Transverse colon (tissue), 4 donors: ENCODE measurements around the gene SEMA5B. TPM values are rescaled to one million over a fixed set of nuclear protein-coding genes. Genes with fewer than 3 reads are reported as not detected.

Source experiments
- DNase-seq: peaks from one replicate; pipeline ENCODE4 v3.0.0-alpha.2; 2019
- H3K27ac ChIP-seq, 4 donors: fragments of 200-600 bp; sonication (generic); 2 replicates each; pipeline ENCODE4 v1.5.1; 2016 to 2018; ENCODE audit warnings: inconsistent platforms in 4 of 4
- H3K27me3 ChIP-seq: fragments of 200-600 bp; sonication (generic); 2 replicates; pipeline ENCODE4 v1.5.1; 2017; ENCODE audit warnings: inconsistent platforms
- H3K36me3 ChIP-seq, 4 donors: fragments of 200-600 bp; sonication (generic); 2 replicates each; pipeline ENCODE4 v1.5.1; 2017 to 2019; ENCODE audit warnings: inconsistent platforms in 4 of 4
- H3K4me1 ChIP-seq, 4 donors: fragments of 200-600 bp; sonication (generic); 2 replicates each; pipeline ENCODE4 v1.5.1; 2017 to 2020; ENCODE audit warnings: inconsistent platforms in 4 of 4
- H3K4me3 ChIP-seq, 4 donors: fragments of 200-600 bp; sonication (generic); 1 replicate in 1 of 4; 2 replicates in 3 of 4; pipeline versions ENCODE4 v1.5.1 to v1.6.1; 2017 to 2019; ENCODE audit warnings: inconsistent platforms in 4 of 4
- H3K9me3 ChIP-seq, 2 donors: fragments of 200-600 bp; sonication (generic); 2 replicates each; pipeline ENCODE4 v1.5.1; 2017 to 2019; ENCODE audit warnings: inconsistent platforms in 2 of 2
- CTCF ChIP-seq, 5 experiments: fragments of 200-600 bp in 3 of 5; fragments of 450-650 bp in 2 of 5; sonication (generic) in 3 of 5; IDR thresholded peaks; 1 replicate in 2 of 5; 2 replicates in 3 of 5; pipeline ENCODE4 v1.5.1; 2016 to 2017; ENCODE audit warnings: antibody characterized with exemption in 5 of 5, inconsistent platforms in 3 of 5, mild to moderate bottlenecking in 2 of 5, moderate library complexity in 1 of 5
- EP300 ChIP-seq: sonication (generic); formaldehyde crosslinking; IDR thresholded peaks from one replicate; pipeline ENCODE4 v1.6.1; 2017; ENCODE audit warnings: antibody characterized with exemption, low read depth
- POLR2A ChIP-seq: fragments of 450-650 bp; IDR thresholded peaks from one replicate; pipeline ENCODE4 v1.6.1; 2016; ENCODE audit warnings: antibody characterized with exemption, mild to moderate bottlenecking, moderate library complexity
- POLR2AphosphoS5 ChIP-seq, 3 donors: sonication (generic); formaldehyde crosslinking; IDR thresholded peaks; one replicate each; pipeline ENCODE4 v1.6.1; 2016; ENCODE audit warnings: antibody characterized with exemption in 3 of 3
- WGBS, 2 donors: methylation state at CpG; one replicate each; pipeline ENCODE4 v1.1.5; 2018; ENCODE audit warnings: low coverage in 1 of 2; 5-methylcytosine and 5-hydroxymethylcytosine counted together
- in situ Hi-C, 4 donors: fragments of 200-750 bp; cut with MboI; loops; one replicate each; pipeline versions ENCODE4 v1.15.0 to v1.15.1; 2017; ENCODE audit warnings: low sequenced_read_pairs in 3 of 4, low pct_ligation_motif_present in 1 of 4, low pct_unique_long_range_greater_than_20kb in 1 of 4
- intact Hi-C: fragments of 100-400 bp; cut with DNase I; formaldehyde crosslinking; loops from one replicate; pipeline ENCODE4 v1.15.1; 2023; ENCODE audit warnings: low total_unique reads
- total RNA-seq, 4 donors: library from RNA; depleted of rRNA; stranded (reverse); fragments of >200 nt; gene quantifications; one replicate each; pipeline ENCODE4 v1.1.0, GENCODE V29; 2016

SEMA5B gene
- total RNA-seq, 4 donors from 2014 or later: 0.16 to 1.4 (median 0.27) TPM; not detected in 1

- 62% methylated on average over 3 of the region's 3 CpGs; no CpG with 5 or more reads in 1 of the 2 donors for WGBS, 2 donors
- DNase-seq: no peak
- no peaks in the 10 kb centered on the region for H3K9me3 ChIP-seq
Measured at GRCh38 chr3:122952520-122952919, 75.0 kb downstream of the SEMA5B start.

GRCh38 chr3:122948408-122948807, 79.2 kb downstream of the SEMA5B start:
- no peak overlapping the region for H3K4me3 ChIP-seq
- WGBS, 2 donors: 76% methylated on average over 7 of the region's 7 CpGs; no CpG with 5 or more reads in 1 of the 2 donors
- no peak for TF ChIP-seq POLR2AphosphoS5 (IDR thresholded peaks at IDR 0.05)
- no peak for TF ChIP-seq CTCF (IDR thresholded peaks at IDR 0.05)
- TF ChIP-seq POLR2A: no peak
- no peak for TF ChIP-seq EP300
- no peaks in the 10 kb centered on the region for H3K4me1 ChIP-seq
- H3K27me3 ChIP-seq: no peaks in the 10 kb centered on the region
- in situ Hi-C loops (loop anchor here in 2 of 4 donors (25.0 kb wide), 1 partner anchor 314 kb away; no protein-coding TSS in a partner anchor), intact Hi-C loops (loop anchor here (10.0 kb wide), 1 partner anchor 76 kb away; the partner anchor contains the start of gene SEMA5B)
- no peak for DNase-seq
- H3K36me3 ChIP-seq: no peaks in the 10 kb centered on the region
- H3K27ac ChIP-seq: no peak overlapping the region
- no peaks in the 10 kb centered on the region for H3K9me3 ChIP-seq

More at GRCh38 chr3:122952520-122952919, 75.0 kb downstream of the SEMA5B start:
- intact Hi-C loops: no loop called here
- Histone ChIP-seq H3K36me3 (no peaks in the 10 kb centered on the region), H3K27ac (no peak overlapping the region), H3K4me3 (no peak overlapping the region), H3K27me3 (no peaks in the 10 kb centered on the region), H3K4me1 (peaks cover 0 to 4% (median 2%) of the 10 kb centered on the region in 4 donors)
- in situ Hi-C loops: no loop called here
- no peak for TF ChIP-seq POLR2AphosphoS5 (IDR thresholded peaks at IDR 0.05)
- TF ChIP-seq CTCF (IDR thresholded peaks at IDR 0.05): no peak
- TF ChIP-seq POLR2A: no peak
- TF ChIP-seq EP300: no peak

GRCh38 chr3:122947738-122948137, 79.8 kb downstream of the SEMA5B start:
- no peak for TF ChIP-seq POLR2A
- no peak for TF ChIP-seq CTCF (IDR thresholded peaks at IDR 0.05)
- no peak for TF ChIP-seq POLR2AphosphoS5 (IDR thresholded peaks at IDR 0.05)
- TF ChIP-seq EP300: no peak
- WGBS, 2 donors: 35 to 55% methylated on average over 2 of the region's 2 CpGs
- H3K27me3 ChIP-seq: no peaks in the 10 kb centered on the region
- DNase-seq: no peak
- no peaks in the 10 kb centered on the region for H3K36me3 ChIP-seq
- in situ Hi-C loops (loop anchor here in 2 of 4 donors (25.0 kb wide), 1 partner anchor 315 kb away; no protein-coding TSS in a partner anchor), intact Hi-C loops (loop anchor here (10.0 kb wide), 1 partner anchor 77 kb away; the partner anchor contains the start of gene SEMA5B)
- H3K27ac ChIP-seq: no peak overlapping the region
- H3K4me1 ChIP-seq: peaks cover 0 to 5% (median 1%) of the 10 kb centered on the region in 4 donors
- H3K4me3 ChIP-seq: no peak overlapping the region
- H3K9me3 ChIP-seq: no peaks in the 10 kb centered on the region

- DNase-seq: no peak
- Histone ChIP-seq H3K36me3 (no peaks in the 10 kb centered on the region), H3K27me3 (no peaks in the 10 kb centered on the region), H3K4me3 (no peak overlapping the region), H3K9me3 (no peaks in the 10 kb centered on the region), H3K4me1 (peaks cover 0 to 5% (median 1%) of the 10 kb centered on the region in 4 donors), H3K27ac (no peak overlapping the region)
- no peak for TF ChIP-seq CTCF (IDR thresholded peaks at IDR 0.05)
- no peak for TF ChIP-seq EP300
- no peak for TF ChIP-seq POLR2AphosphoS5 (IDR thresholded peaks at IDR 0.05)
- TF ChIP-seq POLR2A: no peak
- WGBS, 2 donors: 77% methylated on average over 7 of the region's 7 CpGs; no CpG with 5 or more reads in 1 of the 2 donors
- in situ Hi-C loops: loop anchor here in 2 of 4 donors (25.0 kb wide), 1 partner anchor 315 kb away; no protein-coding TSS in a partner anchor
- intact Hi-C loops: loop anchor here (10.0 kb wide), 1 partner anchor 78 kb away; the partner anchor contains the start of gene SEMA5B
Measured at GRCh38 chr3:122947196-122947595, 80.4 kb downstream of the SEMA5B start.
